A673 (cell line): ENCODE results near the gene GPX4.

Source experiments
- EZH2 ChIP-seq: fragments of 200-600 bp; sonication (generic); IDR thresholded peaks from 2 replicates; pipeline ENCODE4 v1.6.1; 2017; ENCODE audit warnings: borderline replicate concordance, low read depth, mild to moderate bottlenecking, mixed read lengths, antibody characterized with exemption, low read length; ENCODE audit not compliant: poor library complexity, severe bottlenecking
- TF ChIP-seq, protein P1 (sequence below): fragments of 300-800, 200-600 bp; sonication (generic); conservative IDR thresholded peaks from 2 replicates; pipeline ENCODE4 v1.5.1; 2017; ENCODE audit warnings: low read depth, mild to moderate bottlenecking, antibody characterized with exemption, low read length, moderate library complexity, mixed read lengths

DNA sequence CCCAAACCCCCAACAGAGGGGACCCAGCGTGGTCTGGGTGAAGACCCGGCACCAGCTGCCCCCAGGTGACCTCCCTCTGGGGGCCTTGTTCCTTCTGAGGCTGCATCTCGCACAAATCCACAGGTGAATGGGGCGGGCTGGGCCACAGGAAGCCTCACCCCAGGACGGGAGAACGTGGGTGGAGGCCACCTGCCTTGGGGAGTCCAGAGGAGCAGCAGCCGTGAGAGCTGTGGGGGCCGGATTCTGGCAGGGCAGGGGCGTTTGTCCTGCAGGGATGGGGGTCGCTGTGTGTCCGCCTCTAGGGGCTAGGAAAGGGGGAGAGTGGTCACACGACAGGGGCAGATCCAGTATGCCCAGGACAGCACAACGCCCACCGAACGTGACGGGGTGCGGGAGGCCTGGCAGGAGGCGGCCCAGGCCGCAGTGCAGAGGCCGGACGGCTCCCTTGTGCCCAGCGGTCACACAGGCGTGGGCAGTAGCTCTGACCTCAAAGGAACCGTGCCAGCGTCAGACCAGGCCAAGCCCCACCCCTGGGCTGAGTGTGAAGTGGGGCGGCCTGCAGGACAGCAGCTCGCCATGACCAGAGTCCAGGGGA lies 15.3 kb upstream of the GPX4 start:
- TF ChIP-seq, protein P1, sequence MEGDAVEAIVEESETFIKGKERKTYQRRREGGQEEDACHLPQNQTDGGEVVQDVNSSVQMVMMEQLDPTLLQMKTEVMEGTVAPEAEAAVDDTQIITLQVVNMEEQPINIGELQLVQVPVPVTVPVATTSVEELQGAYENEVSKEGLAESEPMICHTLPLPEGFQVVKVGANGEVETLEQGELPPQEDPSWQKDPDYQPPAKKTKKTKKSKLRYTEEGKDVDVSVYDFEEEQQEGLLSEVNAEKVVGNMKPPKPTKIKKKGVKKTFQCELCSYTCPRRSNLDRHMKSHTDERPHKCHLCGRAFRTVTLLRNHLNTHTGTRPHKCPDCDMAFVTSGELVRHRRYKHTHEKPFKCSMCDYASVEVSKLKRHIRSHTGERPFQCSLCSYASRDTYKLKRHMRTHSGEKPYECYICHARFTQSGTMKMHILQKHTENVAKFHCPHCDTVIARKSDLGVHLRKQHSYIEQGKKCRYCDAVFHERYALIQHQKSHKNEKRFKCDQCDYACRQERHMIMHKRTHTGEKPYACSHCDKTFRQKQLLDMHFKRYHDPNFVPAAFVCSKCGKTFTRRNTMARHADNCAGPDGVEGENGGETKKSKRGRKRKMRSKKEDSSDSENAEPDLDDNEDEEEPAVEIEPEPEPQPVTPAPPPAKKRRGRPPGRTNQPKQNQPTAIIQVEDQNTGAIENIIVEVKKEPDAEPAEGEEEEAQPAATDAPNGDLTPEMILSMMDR: no peak
- no peak for TF ChIP-seq EZH2
